GM23338 (cell line): Measurements from ENCODE around the gene LRRC8E.

ENCODE experiments used
- CREB1 ChIP-seq: fragments of 250-450 bp; sonication (Bioruptor Pico); IDR thresholded peaks from 2 replicates; pipeline ENCODE4 v1.5.0; 2020; ENCODE audit warnings: low read depth, mild to moderate bottlenecking, moderate library complexity
- CTCF ChIP-seq, 2 experiments: fragments of 200-600 bp in 1 of 2; sonication (generic) in 1 of 2; conservative IDR thresholded peaks; 2 replicates each; pipeline versions ENCODE4 v1.5.1 to v1.6.1; 2016 to 2017; ENCODE audit warnings: antibody characterized with exemption in 2 of 2, low read depth in 2 of 2, mild to moderate bottlenecking in 2 of 2, moderate library complexity in 1 of 2
- EZH2 ChIP-seq: fragments of 200-600 bp; sonication (generic); IDR thresholded peaks from one replicate; pipeline ENCODE4 v1.8.0; 2017; ENCODE audit warnings: antibody characterized with exemption, mild to moderate bottlenecking, low read depth; ENCODE audit not compliant: unreplicated experiment
- EZH2phosphoT487 ChIP-seq: fragments of 200-600 bp; sonication (generic); IDR thresholded peaks from one replicate; pipeline ENCODE4 v1.8.1; 2018; ENCODE audit warnings: antibody characterized with exemption; ENCODE audit not compliant: unreplicated experiment
- JUNB ChIP-seq: IDR thresholded peaks from one replicate; pipeline ENCODE4 v1.6.1; 2016; ENCODE audit warnings: antibody characterized with exemption; ENCODE audit not compliant: unreplicated experiment
- POLR2AphosphoS5 ChIP-seq: IDR thresholded peaks from 2 replicates; pipeline ENCODE4 v1.6.1; 2016; ENCODE audit warnings: antibody characterized with exemption, low read depth
- STAT1 ChIP-seq: IDR thresholded peaks from one replicate; pipeline ENCODE4 v1.6.1; 2016; ENCODE audit warnings: antibody characterized with exemption; ENCODE audit not compliant: unreplicated experiment
- ZNF331 ChIP-seq: fragments of 250-450 bp; sonication (Bioruptor Pico); IDR thresholded peaks from 2 replicates; pipeline ENCODE4 v1.5.0; 2020; ENCODE audit warnings: low read depth, mild to moderate bottlenecking, moderate library complexity

GRCh38 chr19:7846155-7846646 lies 42.1 kb upstream of the LRRC8E start:
- no peak for TF ChIP-seq CTCF (conservative IDR thresholded peaks at IDR 0.05; ENCODE audit: low read depth in 2 of 2)
- no peak for TF ChIP-seq CREB1 (CRISPR knock-in tag)
- no peak for TF ChIP-seq JUNB
- no peak for TF ChIP-seq EZH2phosphoT487
- TF ChIP-seq STAT1: no peak
- TF ChIP-seq EZH2: no peak
- TF ChIP-seq POLR2AphosphoS5: no peak
- TF ChIP-seq ZNF331 (CRISPR knock-in tag): no peak
